MG63 (cell line): Measurements from ENCODE around the gene FOXA1. TPM values are rescaled to one million over a fixed set of nuclear protein-coding genes. Genes with fewer than 3 reads are reported as not detected.

Experiments
- DNase-seq: peaks from one replicate; pipeline ENCODE4 v3.0.0-alpha.2; 2020
- H3K27me3 ChIP-seq: fragments of 250-450 bp; sonication (Bioruptor Pico); 2 replicates; pipeline ENCODE4 v1.5.1; 2020; ENCODE audit warnings: mild to moderate bottlenecking, moderate library complexity
- H3K36me3 ChIP-seq: fragments of 250-450 bp; sonication (Bioruptor Pico); 2 replicates; pipeline ENCODE4 v1.5.1; 2020; ENCODE audit warnings: mild to moderate bottlenecking, moderate library complexity
- H3K4me3 ChIP-seq: fragments of 250-450 bp; sonication (Bioruptor Pico); 2 replicates; pipeline ENCODE4 v1.5.1; 2020; ENCODE audit warnings: mild to moderate bottlenecking, moderate library complexity
- H3K9me3 ChIP-seq: fragments of 250-450 bp; sonication (Bioruptor Pico); 2 replicates; pipeline ENCODE4 v1.5.1; 2020; ENCODE audit warnings: mild to moderate bottlenecking, moderate library complexity
- total RNA-seq: library from RNA; depleted of rRNA; stranded (reverse); fragments of >200 nt; shearing (Covaris generic); gene quantifications from 2 replicates; pipeline ENCODE4 v1.2.3, GENCODE V29; 2014; ENCODE audit warnings: low replicate concordance

FOXA1 gene
- total RNA-seq, 1 experiment from 2014 or later, result not detected

DNA sequence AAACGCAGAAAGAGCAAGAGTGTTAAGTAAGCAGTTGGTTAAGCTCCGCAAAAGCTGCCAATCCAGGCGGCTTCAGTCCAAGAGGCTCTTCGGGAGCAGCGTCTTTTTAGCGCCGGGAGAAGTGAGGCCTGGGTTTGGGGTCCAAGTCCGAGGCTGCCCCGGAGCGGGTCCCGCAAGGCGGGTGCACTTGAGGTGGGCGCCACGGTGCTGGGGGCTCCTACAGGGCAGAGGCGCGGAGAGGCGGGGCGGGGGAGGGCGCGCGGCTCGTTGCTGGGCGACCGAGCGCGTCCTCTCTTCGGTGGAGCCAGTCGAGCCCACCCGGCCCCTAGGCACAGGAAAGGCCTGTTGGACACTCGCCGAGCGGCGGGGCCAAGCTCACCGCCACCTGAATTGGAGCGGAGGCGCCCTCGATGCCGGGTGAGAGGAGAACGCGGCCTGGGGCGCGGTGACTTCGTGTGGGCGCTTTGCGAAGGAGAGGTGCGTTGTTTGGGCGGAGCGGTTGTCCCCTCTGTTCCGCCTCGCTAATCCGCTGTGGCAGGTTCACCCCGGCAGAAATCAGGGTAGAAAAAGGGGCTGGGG, 16.0 kb upstream of the FOXA1 start:
- no peak overlapping the region for H3K4me3 ChIP-seq
- H3K36me3 ChIP-seq, result no peaks in the 10 kb centered on the region
- H3K9me3 ChIP-seq, result peaks cover 9% of the 10 kb centered on the region; the same call in 1 of the 2 replicates
- no peak for DNase-seq
- H3K27me3 ChIP-seq, result no peaks in the 10 kb centered on the region

DNA sequence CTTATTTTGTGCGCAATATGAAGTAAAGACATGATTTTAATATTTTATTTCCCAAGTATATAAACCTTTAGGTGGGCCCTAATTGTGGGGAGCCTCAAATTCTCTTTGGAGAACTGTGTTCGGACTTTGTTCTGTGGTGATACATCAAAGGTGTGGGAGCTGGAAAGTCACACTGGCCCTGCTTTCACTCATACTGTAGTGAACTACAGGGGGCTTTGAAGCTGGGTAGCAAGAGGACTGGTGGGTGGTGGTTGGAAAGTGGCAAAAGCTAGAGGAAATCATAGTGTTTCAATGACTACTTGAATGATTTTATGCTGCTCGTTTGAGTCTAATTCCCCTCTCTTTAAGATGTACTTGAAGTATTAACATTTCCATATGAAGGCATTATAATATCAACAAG, 13.6 kb upstream of the FOXA1 start:
- Histone ChIP-seq H3K27me3 (0 out of 2 replicates have a peak, but pooled peaks cover 6% of the 10 kb centered on the region), H3K9me3 (no peaks in the 10 kb centered on the region; the same call in 1 of the 2 replicates), H3K36me3 (no peaks in the 10 kb centered on the region), H3K4me3 (no peak overlapping the region)
- no peak for DNase-seq

DNA sequence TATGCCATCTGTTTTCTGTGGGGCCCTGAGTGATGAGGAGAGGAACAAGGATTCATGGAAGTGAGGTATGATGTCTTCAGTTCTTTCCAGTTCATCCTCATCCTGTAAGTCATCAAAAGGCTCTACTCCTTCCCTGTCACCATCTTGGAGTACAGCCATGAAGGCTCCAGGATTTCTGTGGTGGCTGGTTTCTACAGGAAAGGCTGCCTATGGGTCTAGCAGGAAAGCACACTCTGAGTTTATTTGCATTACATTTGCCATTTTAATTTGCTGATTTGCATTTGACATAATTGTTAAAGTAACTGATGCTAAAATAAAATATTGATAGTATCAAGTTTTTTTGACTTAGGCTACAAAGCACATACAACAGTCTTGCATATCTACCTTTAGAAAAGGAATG, 11.6 kb upstream of the FOXA1 start:
- Histone ChIP-seq H3K36me3 (no peaks in the 10 kb centered on the region), H3K27me3 (0 out of 2 replicates have a peak, but pooled peaks cover 6% of the 10 kb centered on the region), H3K9me3 (no peaks in the 10 kb centered on the region), H3K4me3 (no peak overlapping the region)
- no peak for DNase-seq

GRCh38 chr14:37603688-37604251, 8.7 kb upstream of the FOXA1 start:
- Histone ChIP-seq H3K36me3 (no peaks in the 10 kb centered on the region), H3K4me3 (no peak overlapping the region), H3K27me3 (0 out of 2 replicates have a peak, but pooled peaks cover 6% of the 10 kb centered on the region), H3K9me3 (no peaks in the 10 kb centered on the region)
- DNase-seq, result no peak

- H3K4me3 ChIP-seq, result no peak overlapping the region
- 0 out of 2 replicates have a peak, but pooled peaks cover 6% of the 10 kb centered on the region for H3K27me3 ChIP-seq
- H3K36me3 ChIP-seq, result no peaks in the 10 kb centered on the region
- DNase-seq, result no peak
- no peaks in the 10 kb centered on the region for H3K9me3 ChIP-seq
These were observed 7.8 kb upstream of the FOXA1 start for GRCh38 chr14:37602605-37603453.

DNA sequence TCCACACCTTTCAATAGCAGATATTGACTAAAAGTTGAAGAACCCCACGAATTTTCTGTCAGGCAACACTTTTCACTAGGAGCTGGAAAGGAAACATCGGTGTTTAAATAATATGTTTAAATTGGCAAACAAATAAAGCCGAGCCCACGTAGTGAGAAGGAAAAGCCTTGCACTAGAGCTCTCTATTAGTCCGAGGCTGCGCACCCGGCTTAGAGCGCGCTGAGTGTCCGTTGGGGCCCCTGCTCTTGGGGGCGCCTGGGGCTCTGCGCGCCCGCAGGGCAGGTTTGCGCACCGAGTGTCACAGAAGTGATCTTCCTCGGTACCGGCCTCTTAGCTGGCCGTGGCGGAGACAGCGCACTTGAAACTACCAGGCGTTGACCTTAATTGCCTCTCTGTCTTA, 6.8 kb upstream of the FOXA1 start:
- H3K27me3 ChIP-seq, result 0 out of 2 replicates have a peak, but pooled peaks cover 6% of the 10 kb centered on the region

GRCh38 chr14:37600880-37601741, 6.1 kb upstream of the FOXA1 start:
- no peaks in the 10 kb centered on the region for H3K36me3 ChIP-seq
- H3K4me3 ChIP-seq, result no peak overlapping the region
- 0 out of 2 replicates have a peak, but pooled peaks cover 6% of the 10 kb centered on the region for H3K27me3 ChIP-seq
- DNase-seq, result no peak
- no peaks in the 10 kb centered on the region for H3K9me3 ChIP-seq

More for the DNA sequence above, 6.8 kb upstream of the FOXA1 start:
- no peak for DNase-seq
- no peak overlapping the region for H3K4me3 ChIP-seq
- no peaks in the 10 kb centered on the region for H3K36me3 ChIP-seq
- no peaks in the 10 kb centered on the region for H3K9me3 ChIP-seq

GRCh38 chr14:37599507-37600368, 4.7 kb upstream of the FOXA1 start:
- no peak for DNase-seq
- no peaks in the 10 kb centered on the region for H3K36me3 ChIP-seq
- peak overlapping the region; percentile 20 for H3K4me3 ChIP-seq
- H3K27me3 ChIP-seq, result 0 out of 2 replicates have a peak, but pooled peaks cover 3% of the 10 kb centered on the region
- no peaks in the 10 kb centered on the region for H3K9me3 ChIP-seq

- H3K27me3 ChIP-seq, result 0 out of 2 replicates have a peak, but pooled peaks cover under 1% of the 10 kb centered on the region
- H3K4me3 ChIP-seq, result no peak overlapping the region
- DNase-seq, result no peak
- H3K9me3 ChIP-seq, result no peaks in the 10 kb centered on the region
- H3K36me3 ChIP-seq, result no peaks in the 10 kb centered on the region
These were observed 3.9 kb upstream of the FOXA1 start for GRCh38 chr14:37598747-37599506.

DNA sequence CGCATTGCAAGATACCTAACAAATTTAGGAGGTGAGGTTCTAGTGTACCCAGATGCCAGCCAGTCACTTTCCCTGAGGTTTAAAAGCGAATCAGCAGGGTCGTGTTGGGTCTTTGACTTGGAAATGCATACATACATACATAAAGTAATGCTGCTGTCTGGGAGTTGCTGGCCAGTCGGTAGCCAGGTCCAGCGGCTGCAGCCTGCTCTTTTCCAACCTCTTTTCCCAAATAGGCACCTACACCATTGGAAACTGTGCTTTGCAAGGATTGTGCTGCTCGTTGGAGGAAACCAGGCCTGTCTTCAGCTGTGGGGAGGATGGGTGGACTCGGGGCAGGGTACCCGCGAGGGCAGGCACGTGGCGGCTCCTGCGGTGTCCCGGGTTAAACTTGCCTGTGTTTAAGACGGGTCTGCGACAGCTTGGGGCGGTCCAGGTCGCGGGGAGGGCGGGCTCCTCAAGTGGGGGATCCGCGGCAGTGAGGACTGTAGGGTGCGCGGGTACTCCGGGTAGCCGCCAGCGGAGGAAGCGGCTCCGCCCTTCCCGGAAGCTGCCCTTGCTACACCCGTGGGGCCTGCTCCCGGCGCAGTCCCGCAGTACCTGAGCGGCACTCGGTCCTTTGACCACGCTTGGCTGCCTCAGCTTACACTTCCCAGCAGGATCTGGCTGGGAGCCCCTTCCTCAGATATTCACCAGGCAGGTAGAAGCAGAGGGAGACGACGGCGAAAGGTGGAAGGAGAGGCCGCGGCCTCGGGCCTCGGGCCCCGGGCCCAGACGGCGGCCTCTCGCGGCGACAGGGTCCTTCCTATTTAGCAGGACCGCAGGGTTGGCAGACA, 3.1 kb upstream of the FOXA1 start:
- Histone ChIP-seq H3K9me3 (no peaks in the 10 kb centered on the region), H3K27me3 (no peaks in the 10 kb centered on the region), H3K4me3 (no peak overlapping the region), H3K36me3 (no peaks in the 10 kb centered on the region)
- DNase-seq, result no peak

DNA sequence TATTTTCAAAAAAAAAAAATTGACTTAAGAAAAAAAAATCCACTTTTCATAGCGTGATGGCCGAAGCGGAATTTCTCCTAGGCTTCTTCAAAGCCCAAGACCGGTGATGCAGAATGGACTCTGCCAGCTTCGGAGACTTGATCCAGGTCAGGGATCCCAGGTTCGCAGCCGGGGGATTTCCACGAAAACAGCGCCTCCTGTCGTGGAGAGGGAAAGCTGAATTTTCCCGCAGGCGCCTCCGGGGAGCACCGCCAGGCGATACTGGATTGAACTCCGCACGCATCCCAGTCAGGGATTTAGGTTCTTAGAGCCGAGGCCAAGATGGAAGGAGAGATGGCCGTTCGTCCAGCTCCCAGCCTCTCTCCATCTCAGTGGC, 2.5 kb upstream of the FOXA1 start:
- no peaks in the 10 kb centered on the region for H3K27me3 ChIP-seq
- no peaks in the 10 kb centered on the region for H3K9me3 ChIP-seq
- H3K4me3 ChIP-seq, result no peak overlapping the region
- no peak for DNase-seq
- no peaks in the 10 kb centered on the region for H3K36me3 ChIP-seq

DNA sequence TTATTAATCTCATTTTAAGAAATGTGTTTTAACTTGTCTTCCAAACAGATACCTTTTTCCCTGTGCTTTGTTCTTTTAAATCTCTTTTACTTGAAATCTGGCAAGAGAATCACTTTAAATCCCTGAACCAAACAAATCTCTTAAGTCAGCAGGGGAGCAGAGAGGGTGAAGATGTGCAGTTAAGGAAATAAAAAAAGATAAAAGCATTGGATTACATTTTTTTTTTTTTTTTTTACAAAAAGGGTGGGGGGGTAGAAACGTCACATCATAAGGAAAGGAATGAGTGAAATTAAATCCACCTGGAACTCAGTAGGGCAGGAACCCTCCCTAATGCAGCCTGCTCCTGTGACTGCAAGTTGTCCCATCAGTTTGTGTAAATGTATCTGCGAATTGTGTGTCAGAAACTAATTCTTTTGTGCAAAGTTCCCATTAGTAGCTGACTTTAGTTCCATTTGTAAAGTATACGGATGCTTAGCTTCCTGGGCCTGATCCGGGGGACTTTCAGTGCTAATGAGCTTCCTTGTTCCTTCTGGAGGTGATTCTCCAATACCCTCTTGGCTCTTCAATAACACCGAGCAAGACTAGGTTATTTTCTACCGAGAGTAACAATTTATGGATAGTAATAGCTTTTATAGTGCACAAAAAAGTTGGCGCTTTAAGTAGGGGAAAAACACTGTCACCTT, 1.9 kb upstream of the FOXA1 start:
- Histone ChIP-seq H3K9me3 (no peaks in the 10 kb centered on the region), H3K4me3 (no peak overlapping the region), H3K36me3 (no peaks in the 10 kb centered on the region), H3K27me3 (no peaks in the 10 kb centered on the region)
- DNase-seq, result no peak

- Histone ChIP-seq H3K27me3 (no peaks in the 10 kb centered on the region), H3K4me3 (peak overlapping the region; percentile 53), H3K36me3 (no peaks in the 10 kb centered on the region), H3K9me3 (no peaks in the 10 kb centered on the region)
- no peak for DNase-seq
These were observed 966 bp upstream of the FOXA1 start for GRCh38 chr14:37595809-37596621.
